Gastrocnemius medialis (tissue), 4 donors: ENCODE measurements around the gene WWOX.

ENCODE experiments used
- CTCF ChIP-seq, 5 experiments: fragments of 450-650 bp in 3 of 5; fragments of 200-600 bp in 2 of 5; sonication (generic) in 2 of 5; IDR thresholded peaks in 4 of 5; conservative IDR thresholded peaks in 1 of 5; 1 replicate in 4 of 5; 2 replicates in 1 of 5; pipeline ENCODE4 v1.5.1; 2016 to 2019; ENCODE audit warnings: antibody characterized with exemption in 5 of 5, mild to moderate bottlenecking in 3 of 5, moderate library complexity in 3 of 5
- POLR2A ChIP-seq, 2 donors: fragments of 450-650 bp; IDR thresholded peaks; one replicate each; pipeline ENCODE4 v1.6.1; 2017; ENCODE audit warnings: antibody characterized with exemption in 2 of 2, mild to moderate bottlenecking in 2 of 2, moderate library complexity in 2 of 2

- peak; percentile 46 to 76 (median 66) for TF ChIP-seq CTCF (IDR thresholded peaks at IDR 0.05 in 4 of 5, conservative IDR thresholded peaks at IDR 0.05 in 1 of 5)
- TF ChIP-seq POLR2A (IDR thresholded peaks at IDR 0.05) = no peak
Measured at GRCh38 chr16:78235168-78235800, 135.8 kb downstream of the WWOX start.
